Prostate gland (tissue), 2 donors: Measurements from ENCODE around the gene SASH3. TPM values are rescaled to one million over a fixed set of nuclear protein-coding genes. Genes with fewer than 3 reads are reported as not detected.

Experiments
- DNase-seq: peaks from one replicate; pipeline ENCODE4 v3.0.0-alpha.2; 2019; ENCODE audit warnings: low spot score
- H3K27ac ChIP-seq, 2 donors: fragments of 200-600 bp; sonication (generic); 2 replicates each; pipeline ENCODE4 v1.5.1; 2017 to 2019
- H3K27me3 ChIP-seq: fragments of 200-600 bp; sonication (generic); replicated peaks from 2 replicates; pipeline ENCODE4 v1.5.1; 2019; ENCODE audit not compliant: insufficient read depth
- H3K36me3 ChIP-seq, 2 donors: fragments of 200-600 bp; sonication (generic); 1 replicate in 1 of 2; 2 replicates in 1 of 2; pipeline versions ENCODE4 v1.5.1 to v1.8.1; 2017 to 2019
- H3K4me1 ChIP-seq: fragments of 200-600 bp; sonication (generic); replicated peaks from 2 replicates; pipeline ENCODE4 v1.5.1; 2019
- H3K4me3 ChIP-seq, 2 donors: fragments of 200-600 bp; sonication (generic); 2 replicates each; pipeline ENCODE4 v1.5.1; 2017 to 2019
- H3K9me3 ChIP-seq: fragments of 200-600 bp; sonication (generic); 2 replicates; pipeline ENCODE4 v1.5.1; 2017
- CTCF ChIP-seq, 4 experiments: fragments of 200-600 bp in 2 of 4; fragments of 450-650 bp in 2 of 4; sonication (generic) in 2 of 4; IDR thresholded peaks; 1 replicate in 3 of 4; 2 replicates in 1 of 4; pipeline ENCODE4 v1.5.1; 2016 to 2019; ENCODE audit warnings: antibody characterized with exemption in 4 of 4, mild to moderate bottlenecking in 2 of 4, moderate library complexity in 2 of 4
- POLR2A ChIP-seq: fragments of 450-650 bp; IDR thresholded peaks from one replicate; pipeline ENCODE4 v1.6.1; 2016; ENCODE audit warnings: antibody characterized with exemption, mild to moderate bottlenecking
- POLR2AphosphoS5 ChIP-seq: sonication (generic); formaldehyde crosslinking; IDR thresholded peaks from one replicate; pipeline ENCODE4 v1.6.1; 2017; ENCODE audit warnings: antibody characterized with exemption
- WGBS: methylation state at CpG from one replicate; pipeline ENCODE4 v1.1.5; 2018; 5-methylcytosine and 5-hydroxymethylcytosine counted together
- intact Hi-C: fragments of 100-400 bp; cut with DNase I; formaldehyde crosslinking; loops from one replicate; pipeline ENCODE4 v1.14.2; 2022
- total RNA-seq, 2 donors: library from RNA; depleted of rRNA; stranded (reverse); fragments of >200 nt; gene quantifications; one replicate each; pipeline ENCODE4 v1.1.0, GENCODE V29; 2016

The SASH3 gene
- total RNA-seq, 2 donors from 2014 or later = 2.2 to 5.8 TPM

- TF ChIP-seq POLR2A = no peak
- no peak for TF ChIP-seq POLR2AphosphoS5
- TF ChIP-seq CTCF (IDR thresholded peaks at IDR 0.05) = no peak
- Histone ChIP-seq H3K27ac (no peak overlapping the region), H3K4me1 (no peaks in the 10 kb centered on the region), H3K36me3 (no peaks in the 10 kb centered on the region), H3K9me3 (no peaks in the 10 kb centered on the region), H3K27me3 (no peaks in the 10 kb centered on the region), H3K4me3 (no peak overlapping the region)
- DNase-seq = no peak
- WGBS = 75% methylated on average over 4 of the region's 4 CpGs
- intact Hi-C loops = no loop called here
These were observed 5.9 kb upstream of the SASH3 start for GRCh38 chrX:129773649-129774458.

- H3K9me3 ChIP-seq = no peaks in the 10 kb centered on the region
- DNase-seq = peak; percentile 13
- no peaks in the 10 kb centered on the region for H3K36me3 ChIP-seq
- H3K4me3 ChIP-seq = no peak overlapping the region
- no peaks in the 10 kb centered on the region for H3K27me3 ChIP-seq
- no peaks in the 10 kb centered on the region for H3K4me1 ChIP-seq
- H3K27ac ChIP-seq = peak overlapping the region; percentile 41 to 51
- intact Hi-C loops = no loop called here
- 64% methylated on average over 22 of the region's 30 CpGs for WGBS
- TF ChIP-seq POLR2A (no peak), POLR2AphosphoS5 (no peak), CTCF (IDR thresholded peaks at IDR 0.05) (no peak)
These were observed 2.3 kb upstream of the SASH3 start for GRCh38 chrX:129777218-129778030.

GRCh38 chrX:129779086-129779672 is 570 bp upstream of the SASH3 start:
- 96% methylated on average over 7 of the region's 7 CpGs for WGBS
- TF ChIP-seq POLR2A (no peak), CTCF (IDR thresholded peaks at IDR 0.05) (no peak), POLR2AphosphoS5 (no peak)
- no peak for DNase-seq
- H3K27me3 ChIP-seq = no peaks in the 10 kb centered on the region
- H3K27ac ChIP-seq = no peak overlapping the region
- H3K36me3 ChIP-seq = no peaks in the 10 kb centered on the region
- no peaks in the 10 kb centered on the region for H3K9me3 ChIP-seq
- intact Hi-C loops = no loop called here
- H3K4me1 ChIP-seq = no peaks in the 10 kb centered on the region
- H3K4me3 ChIP-seq = no peak overlapping the region

GRCh38 chrX:129780441-129781105 is 824 bp downstream of the SASH3 start:
- Histone ChIP-seq H3K27me3 (no peaks in the 10 kb centered on the region), H3K4me1 (no peaks in the 10 kb centered on the region), H3K36me3 (no peaks in the 10 kb centered on the region), H3K27ac (no peak overlapping the region), H3K4me3 (no peak overlapping the region), H3K9me3 (no peaks in the 10 kb centered on the region)
- DNase-seq = no peak
- TF ChIP-seq CTCF (IDR thresholded peaks at IDR 0.05) (no peak), POLR2AphosphoS5 (no peak), POLR2A (no peak)
- WGBS = 79% methylated on average over 3 of the region's 6 CpGs
- intact Hi-C loops = no loop called here
